Measurements from ENCODE around the gene TST. TPM values are rescaled to one million over a fixed set of nuclear protein-coding genes. Genes with fewer than 3 reads are reported as not detected.

TST gene
- total and polyA plus RNA-seq, 2 of the 8 experiments (the other 6 are each of a cell fraction or from before 2014, with no cell fraction given): 22.6 to 61.6 TPM

DNA sequence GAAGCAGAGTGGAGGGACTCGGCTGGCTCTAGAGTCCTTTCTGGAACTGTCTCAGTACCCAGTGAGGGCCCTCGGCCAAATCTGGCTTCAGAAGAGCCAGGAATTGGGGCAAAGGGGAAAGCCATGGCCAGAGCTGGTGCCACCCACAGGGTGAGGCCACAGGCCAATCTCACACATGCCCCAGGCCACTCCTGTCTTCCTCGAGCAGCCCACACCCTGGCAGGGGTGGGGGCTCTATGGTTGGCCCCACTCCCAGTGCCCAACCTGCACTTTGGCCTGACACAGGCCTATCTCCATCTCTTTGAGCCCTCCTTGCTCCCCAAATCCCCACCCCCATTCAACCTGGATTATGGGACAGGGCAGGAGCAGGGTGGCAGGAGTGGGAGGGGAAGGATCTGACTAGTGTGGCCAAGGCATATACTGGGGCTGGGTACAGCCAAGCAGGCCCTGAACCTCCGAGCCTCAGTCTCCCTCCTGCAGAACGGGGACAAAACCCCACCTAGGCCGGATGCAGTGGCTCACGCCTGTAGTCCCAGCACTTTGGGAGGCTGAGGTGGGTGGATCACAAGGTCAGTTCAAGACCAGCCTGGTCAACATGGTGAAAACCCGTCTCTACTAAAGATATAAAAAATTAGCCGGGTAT is 6.9 kb downstream of the TST start (continued):
- no peak for TF ChIP-seq RXRA (IDR thresholded peaks at IDR 0.05; ENCODE audit: insufficient read depth, low read depth, low read length)
- TF ChIP-seq, protein P1, sequence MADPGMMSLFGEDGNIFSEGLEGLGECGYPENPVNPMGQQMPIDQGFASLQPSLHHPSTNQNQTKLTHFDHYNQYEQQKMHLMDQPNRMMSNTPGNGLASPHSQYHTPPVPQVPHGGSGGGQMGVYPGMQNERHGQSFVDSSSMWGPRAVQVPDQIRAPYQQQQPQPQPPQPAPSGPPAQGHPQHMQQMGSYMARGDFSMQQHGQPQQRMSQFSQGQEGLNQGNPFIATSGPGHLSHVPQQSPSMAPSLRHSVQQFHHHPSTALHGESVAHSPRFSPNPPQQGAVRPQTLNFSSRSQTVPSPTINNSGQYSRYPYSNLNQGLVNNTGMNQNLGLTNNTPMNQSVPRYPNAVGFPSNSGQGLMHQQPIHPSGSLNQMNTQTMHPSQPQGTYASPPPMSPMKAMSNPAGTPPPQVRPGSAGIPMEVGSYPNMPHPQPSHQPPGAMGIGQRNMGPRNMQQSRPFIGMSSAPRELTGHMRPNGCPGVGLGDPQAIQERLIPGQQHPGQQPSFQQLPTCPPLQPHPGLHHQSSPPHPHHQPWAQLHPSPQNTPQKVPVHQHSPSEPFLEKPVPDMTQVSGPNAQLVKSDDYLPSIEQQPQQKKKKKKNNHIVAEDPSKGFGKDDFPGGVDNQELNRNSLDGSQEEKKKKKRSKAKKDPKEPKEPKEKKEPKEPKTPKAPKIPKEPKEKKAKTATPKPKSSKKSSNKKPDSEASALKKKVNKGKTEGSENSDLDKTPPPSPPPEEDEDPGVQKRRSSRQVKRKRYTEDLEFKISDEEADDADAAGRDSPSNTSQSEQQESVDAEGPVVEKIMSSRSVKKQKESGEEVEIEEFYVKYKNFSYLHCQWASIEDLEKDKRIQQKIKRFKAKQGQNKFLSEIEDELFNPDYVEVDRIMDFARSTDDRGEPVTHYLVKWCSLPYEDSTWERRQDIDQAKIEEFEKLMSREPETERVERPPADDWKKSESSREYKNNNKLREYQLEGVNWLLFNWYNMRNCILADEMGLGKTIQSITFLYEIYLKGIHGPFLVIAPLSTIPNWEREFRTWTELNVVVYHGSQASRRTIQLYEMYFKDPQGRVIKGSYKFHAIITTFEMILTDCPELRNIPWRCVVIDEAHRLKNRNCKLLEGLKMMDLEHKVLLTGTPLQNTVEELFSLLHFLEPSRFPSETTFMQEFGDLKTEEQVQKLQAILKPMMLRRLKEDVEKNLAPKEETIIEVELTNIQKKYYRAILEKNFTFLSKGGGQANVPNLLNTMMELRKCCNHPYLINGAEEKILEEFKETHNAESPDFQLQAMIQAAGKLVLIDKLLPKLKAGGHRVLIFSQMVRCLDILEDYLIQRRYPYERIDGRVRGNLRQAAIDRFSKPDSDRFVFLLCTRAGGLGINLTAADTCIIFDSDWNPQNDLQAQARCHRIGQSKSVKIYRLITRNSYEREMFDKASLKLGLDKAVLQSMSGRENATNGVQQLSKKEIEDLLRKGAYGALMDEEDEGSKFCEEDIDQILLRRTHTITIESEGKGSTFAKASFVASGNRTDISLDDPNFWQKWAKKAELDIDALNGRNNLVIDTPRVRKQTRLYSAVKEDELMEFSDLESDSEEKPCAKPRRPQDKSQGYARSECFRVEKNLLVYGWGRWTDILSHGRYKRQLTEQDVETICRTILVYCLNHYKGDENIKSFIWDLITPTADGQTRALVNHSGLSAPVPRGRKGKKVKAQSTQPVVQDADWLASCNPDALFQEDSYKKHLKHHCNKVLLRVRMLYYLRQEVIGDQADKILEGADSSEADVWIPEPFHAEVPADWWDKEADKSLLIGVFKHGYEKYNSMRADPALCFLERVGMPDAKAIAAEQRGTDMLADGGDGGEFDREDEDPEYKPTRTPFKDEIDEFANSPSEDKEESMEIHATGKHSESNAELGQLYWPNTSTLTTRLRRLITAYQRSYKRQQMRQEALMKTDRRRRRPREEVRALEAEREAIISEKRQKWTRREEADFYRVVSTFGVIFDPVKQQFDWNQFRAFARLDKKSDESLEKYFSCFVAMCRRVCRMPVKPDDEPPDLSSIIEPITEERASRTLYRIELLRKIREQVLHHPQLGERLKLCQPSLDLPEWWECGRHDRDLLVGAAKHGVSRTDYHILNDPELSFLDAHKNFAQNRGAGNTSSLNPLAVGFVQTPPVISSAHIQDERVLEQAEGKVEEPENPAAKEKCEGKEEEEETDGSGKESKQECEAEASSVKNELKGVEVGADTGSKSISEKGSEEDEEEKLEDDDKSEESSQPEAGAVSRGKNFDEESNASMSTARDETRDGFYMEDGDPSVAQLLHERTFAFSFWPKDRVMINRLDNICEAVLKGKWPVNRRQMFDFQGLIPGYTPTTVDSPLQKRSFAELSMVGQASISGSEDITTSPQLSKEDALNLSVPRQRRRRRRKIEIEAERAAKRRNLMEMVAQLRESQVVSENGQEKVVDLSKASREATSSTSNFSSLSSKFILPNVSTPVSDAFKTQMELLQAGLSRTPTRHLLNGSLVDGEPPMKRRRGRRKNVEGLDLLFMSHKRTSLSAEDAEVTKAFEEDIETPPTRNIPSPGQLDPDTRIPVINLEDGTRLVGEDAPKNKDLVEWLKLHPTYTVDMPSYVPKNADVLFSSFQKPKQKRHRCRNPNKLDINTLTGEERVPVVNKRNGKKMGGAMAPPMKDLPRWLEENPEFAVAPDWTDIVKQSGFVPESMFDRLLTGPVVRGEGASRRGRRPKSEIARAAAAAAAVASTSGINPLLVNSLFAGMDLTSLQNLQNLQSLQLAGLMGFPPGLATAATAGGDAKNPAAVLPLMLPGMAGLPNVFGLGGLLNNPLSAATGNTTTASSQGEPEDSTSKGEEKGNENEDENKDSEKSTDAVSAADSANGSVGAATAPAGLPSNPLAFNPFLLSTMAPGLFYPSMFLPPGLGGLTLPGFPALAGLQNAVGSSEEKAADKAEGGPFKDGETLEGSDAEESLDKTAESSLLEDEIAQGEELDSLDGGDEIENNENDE (IDR thresholded peaks at IDR 0.05; ENCODE audit: insufficient replicate concordance, low read length): no peak
- TF ChIP-seq GABPA (IDR thresholded peaks at IDR 0.05; ENCODE audit: borderline replicate concordance, insufficient read depth, low read length): no peak
- no peak for TF ChIP-seq EP300 (IDR thresholded peaks at IDR 0.05; ENCODE audit: borderline replicate concordance in 1 of 2, low read depth in 2 of 2, low read length in 2 of 2)
- no peak for TF ChIP-seq CHD2 (IDR thresholded peaks at IDR 0.05; ENCODE audit: low read length)
- no peak for TF ChIP-seq POLR2AphosphoS5 (IDR thresholded peaks at IDR 0.05; ENCODE audit: low read depth, low read length)

Data from H1 (cell line).